ENCODE results near the gene ARHGAP24. TPM values are rescaled to one million over a fixed set of nuclear protein-coding genes. Genes with fewer than 3 reads are reported as not detected.
"Not testable (repeated sequence)": the region's sequence is repeated elsewhere in the genome, so short reads cannot be mapped to it uniquely, and the experiment has no call there.

Gene ARHGAP24
- total and polyA plus RNA-seq, 2 experiments from 2014 or later, result 19.5 to 29.6 TPM

DNA sequence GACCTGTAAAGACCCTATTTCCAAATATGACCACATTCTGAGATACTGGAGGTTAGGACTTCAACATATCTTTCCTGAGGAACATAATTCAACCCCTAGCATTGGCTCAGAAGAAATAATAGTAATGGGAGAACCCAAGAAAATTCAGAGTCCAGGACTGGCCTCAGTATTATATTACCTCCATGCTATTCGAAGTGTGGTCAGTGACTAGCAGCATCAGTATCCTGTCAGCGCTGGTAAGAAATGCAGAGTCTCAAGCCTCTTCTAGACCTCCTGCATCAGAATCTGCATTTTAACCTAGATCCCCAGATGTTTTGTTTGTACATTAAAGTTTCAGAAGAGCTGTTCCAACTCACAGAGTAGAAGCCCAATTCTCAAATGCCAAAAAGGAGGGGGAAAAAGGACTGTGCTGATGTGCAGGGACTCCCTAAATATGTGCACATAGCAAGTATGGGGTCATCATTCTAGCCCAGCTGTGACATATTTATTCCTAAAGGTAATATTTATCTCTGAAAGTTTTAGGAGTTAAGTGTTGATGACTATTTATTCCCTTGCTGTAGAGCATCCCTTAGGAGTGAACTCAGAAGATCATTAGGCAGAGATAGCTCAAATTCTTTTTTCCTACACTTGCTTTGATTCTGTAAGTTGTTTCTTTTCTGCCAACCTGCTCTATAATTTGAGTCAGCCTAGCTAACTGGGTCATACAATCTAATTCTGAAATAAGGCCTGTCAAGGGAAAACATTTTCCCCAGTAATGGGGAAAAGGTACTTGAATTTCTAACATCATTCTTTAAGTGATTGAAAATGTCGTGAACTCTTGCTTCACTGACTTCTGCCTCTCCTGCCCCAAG is 361.9 kb downstream of the ARHGAP24 start:
- Histone ChIP-seq H3K27ac (no peak overlapping the region), H3K9me2 (replicated peaks; ENCODE audit: insufficient read depth) (no peaks in the 10 kb centered on the region)
- WGBS (ENCODE audit: low lambda C conversion rate, missing lambda C conversion rate), result 96% methylated on average over 3 of the region's 3 CpGs

DNA sequence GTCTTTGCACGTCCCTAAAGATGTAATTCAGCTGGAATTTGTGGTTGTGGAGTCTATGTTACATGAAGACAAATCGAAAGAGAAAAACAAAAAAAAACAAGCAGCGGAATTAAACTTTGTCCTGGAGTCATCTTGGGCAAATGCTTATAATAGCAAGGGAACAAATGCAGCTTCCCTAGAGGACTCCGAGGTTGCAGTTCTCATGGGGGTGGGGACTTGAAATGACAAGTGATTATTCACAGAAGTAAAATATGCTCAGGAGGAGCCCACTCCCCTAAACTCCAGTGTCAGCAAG is 362.4 kb downstream of the ARHGAP24 start:
- Histone ChIP-seq H4K20me1 (ENCODE audit: insufficient read depth, poor library complexity, severe bottlenecking) (no peaks in the 10 kb centered on the region), H3K4me3 (no peak overlapping the region), H3K36me3 (replicated peaks; ENCODE audit: insufficient read depth, low read depth) (no peaks in the 10 kb centered on the region), H2AFZ (no peak overlapping the region), H3K27ac (no peak overlapping the region), H3K4me1 (ENCODE audit: insufficient read depth) (no peaks in the 10 kb centered on the region), H3K79me2 (peaks cover 10% of the 10 kb centered on the region), H3K9me3 (ENCODE audit: low read depth) (no peaks in the 10 kb centered on the region), H3K27me3 (no peaks in the 10 kb centered on the region), H3K9me2 (replicated peaks; ENCODE audit: insufficient read depth) (no peaks in the 10 kb centered on the region), H3K4me2 (no peak overlapping the region)
- no peak for DNase-seq (ENCODE audit: low spot score)
- 71% methylated on average over 4 of the region's 4 CpGs for WGBS (ENCODE audit: low lambda C conversion rate, missing lambda C conversion rate)
- TF ChIP-seq EZH2 (IDR thresholded peaks at IDR 0.05; ENCODE audit: borderline replicate concordance), result no peak
- TF ChIP-seq EZH2phosphoT487 (IDR thresholded peaks at IDR 0.05; ENCODE audit: low read depth, severe bottlenecking, unreplicated experiment), result no peak
- TF ChIP-seq, protein P1, sequence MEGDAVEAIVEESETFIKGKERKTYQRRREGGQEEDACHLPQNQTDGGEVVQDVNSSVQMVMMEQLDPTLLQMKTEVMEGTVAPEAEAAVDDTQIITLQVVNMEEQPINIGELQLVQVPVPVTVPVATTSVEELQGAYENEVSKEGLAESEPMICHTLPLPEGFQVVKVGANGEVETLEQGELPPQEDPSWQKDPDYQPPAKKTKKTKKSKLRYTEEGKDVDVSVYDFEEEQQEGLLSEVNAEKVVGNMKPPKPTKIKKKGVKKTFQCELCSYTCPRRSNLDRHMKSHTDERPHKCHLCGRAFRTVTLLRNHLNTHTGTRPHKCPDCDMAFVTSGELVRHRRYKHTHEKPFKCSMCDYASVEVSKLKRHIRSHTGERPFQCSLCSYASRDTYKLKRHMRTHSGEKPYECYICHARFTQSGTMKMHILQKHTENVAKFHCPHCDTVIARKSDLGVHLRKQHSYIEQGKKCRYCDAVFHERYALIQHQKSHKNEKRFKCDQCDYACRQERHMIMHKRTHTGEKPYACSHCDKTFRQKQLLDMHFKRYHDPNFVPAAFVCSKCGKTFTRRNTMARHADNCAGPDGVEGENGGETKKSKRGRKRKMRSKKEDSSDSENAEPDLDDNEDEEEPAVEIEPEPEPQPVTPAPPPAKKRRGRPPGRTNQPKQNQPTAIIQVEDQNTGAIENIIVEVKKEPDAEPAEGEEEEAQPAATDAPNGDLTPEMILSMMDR (IDR thresholded peaks at IDR 0.05; ENCODE audit: poor library complexity), result no peak

More for the DNA sequence above, 361.9 kb downstream of the ARHGAP24 start:
- TF ChIP-seq, protein P1 (IDR thresholded peaks at IDR 0.05; ENCODE audit: poor library complexity), result no peak
- TF ChIP-seq EZH2phosphoT487 (IDR thresholded peaks at IDR 0.05; ENCODE audit: low read depth, severe bottlenecking, unreplicated experiment), result no peak
- TF ChIP-seq EZH2 (IDR thresholded peaks at IDR 0.05; ENCODE audit: borderline replicate concordance), result no peak
- peaks cover 12% of the 10 kb centered on the region for H3K79me2 ChIP-seq
- no peak overlapping the region for H2AFZ ChIP-seq
- no peaks in the 10 kb centered on the region for H3K9me3 ChIP-seq (ENCODE audit: low read depth)
- H3K4me2 ChIP-seq, result no peak overlapping the region
- no peaks in the 10 kb centered on the region for H4K20me1 ChIP-seq (ENCODE audit: insufficient read depth, poor library complexity, severe bottlenecking)
- no peaks in the 10 kb centered on the region for H3K36me3 ChIP-seq (replicated peaks; ENCODE audit: insufficient read depth, low read depth)
- no peak for DNase-seq (ENCODE audit: low spot score)
- no peak overlapping the region for H3K4me3 ChIP-seq
- H3K4me1 ChIP-seq (ENCODE audit: insufficient read depth), result no peaks in the 10 kb centered on the region
- no peaks in the 10 kb centered on the region for H3K27me3 ChIP-seq

DNA sequence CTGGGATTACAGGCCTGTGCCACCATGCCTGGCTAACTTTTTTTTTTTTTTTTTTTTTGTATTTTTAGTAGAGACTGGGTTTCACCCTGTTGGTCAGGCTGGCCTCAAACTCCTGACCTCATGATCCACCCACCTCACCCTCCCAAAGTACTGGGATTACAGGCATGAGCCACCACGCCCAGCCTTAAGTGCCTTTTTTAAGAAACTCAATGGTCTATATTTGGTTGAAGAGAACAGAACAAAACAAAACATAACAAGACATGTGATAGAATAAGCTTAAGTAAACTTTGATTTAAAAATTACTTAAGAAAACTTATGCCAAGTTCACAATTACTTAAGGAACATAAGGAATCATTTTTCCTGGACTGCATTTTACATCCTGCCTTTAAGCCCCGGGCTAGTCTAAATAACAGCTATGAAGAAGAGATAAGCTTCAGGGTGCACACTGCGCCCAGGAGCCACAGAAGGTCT is 365.1 kb downstream of the ARHGAP24 start:
- not testable (repeated sequence) for H3K9me3 ChIP-seq (ENCODE audit: low read depth); H3K27me3 ChIP-seq; H3K36me3 ChIP-seq (replicated peaks; ENCODE audit: insufficient read depth, low read depth); H3K27ac ChIP-seq; H3K4me2 ChIP-seq; DNase-seq (ENCODE audit: low spot score); H3K79me2 ChIP-seq; H4K20me1 ChIP-seq (ENCODE audit: insufficient read depth, poor library complexity, severe bottlenecking); H3K4me3 ChIP-seq; H2AFZ ChIP-seq; H3K9me2 ChIP-seq (replicated peaks; ENCODE audit: insufficient read depth); H3K4me1 ChIP-seq (ENCODE audit: insufficient read depth)
- WGBS (ENCODE audit: low lambda C conversion rate, missing lambda C conversion rate), result 81% methylated on average over 3 of the region's 3 CpGs

DNA sequence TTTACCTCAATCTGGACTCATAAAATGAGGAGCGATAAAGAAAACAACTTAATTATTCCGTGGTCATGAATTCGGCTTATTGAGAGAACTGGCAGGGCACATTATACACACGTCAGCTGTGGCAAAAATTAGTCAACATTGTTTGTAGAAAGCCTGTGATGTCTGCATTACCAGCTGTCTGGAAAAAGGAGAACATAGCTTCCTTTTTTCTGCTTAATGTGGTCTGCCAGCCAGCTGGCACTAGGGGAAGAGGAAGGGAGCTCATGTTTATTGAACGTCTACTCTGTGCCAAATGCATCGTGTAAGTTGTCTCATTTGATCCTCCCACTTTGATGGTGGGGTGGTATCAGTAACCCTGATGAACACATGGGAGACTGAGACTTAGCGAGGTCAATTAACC is 367.6 kb downstream of the ARHGAP24 start:
- Histone ChIP-seq H3K9me3 (ENCODE audit: low read depth) (no peaks in the 10 kb centered on the region), H3K79me2 (peaks cover 8% of the 10 kb centered on the region), H3K36me3 (replicated peaks; ENCODE audit: insufficient read depth, low read depth) (no peaks in the 10 kb centered on the region), H3K27me3 (no peaks in the 10 kb centered on the region), H2AFZ (no peak overlapping the region), H3K27ac (no peak overlapping the region), H3K9me2 (replicated peaks; ENCODE audit: insufficient read depth) (no peaks in the 10 kb centered on the region), H4K20me1 (ENCODE audit: insufficient read depth, poor library complexity, severe bottlenecking) (no peaks in the 10 kb centered on the region), H3K4me2 (no peak overlapping the region), H3K4me3 (no peak overlapping the region), H3K4me1 (ENCODE audit: insufficient read depth) (no peaks in the 10 kb centered on the region)
- no peak for TF ChIP-seq EZH2phosphoT487 (IDR thresholded peaks at IDR 0.05; ENCODE audit: low read depth, severe bottlenecking, unreplicated experiment)
- TF ChIP-seq EZH2 (IDR thresholded peaks at IDR 0.05; ENCODE audit: borderline replicate concordance), result no peak
- WGBS (ENCODE audit: low lambda C conversion rate, missing lambda C conversion rate), result 78% methylated on average over 7 of the region's 7 CpGs
- no peak for DNase-seq (ENCODE audit: low spot score)

DNA sequence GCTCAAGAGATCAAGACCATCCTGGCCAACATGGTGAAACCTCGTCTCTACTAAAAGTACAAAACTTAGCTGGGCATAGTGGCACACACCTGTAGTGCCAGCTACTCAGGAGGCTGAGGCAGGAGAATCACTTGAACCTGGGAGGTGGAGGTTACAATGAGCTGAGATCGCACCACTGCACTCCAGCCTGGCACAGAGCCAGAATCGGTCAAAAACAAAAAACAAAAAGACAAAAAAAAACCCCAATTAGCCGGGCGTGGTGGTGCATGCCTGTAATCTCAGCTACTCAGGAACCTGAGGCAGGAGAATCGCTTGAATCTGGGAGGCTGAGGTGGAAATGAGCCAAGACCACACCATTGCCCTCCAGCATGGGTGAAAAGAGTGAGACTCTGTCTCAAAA is 378.8 kb downstream of the ARHGAP24 start:
- H4K20me1 ChIP-seq (ENCODE audit: insufficient read depth, poor library complexity, severe bottlenecking), result not testable (repeated sequence)

More for the DNA sequence above, 378.8 kb downstream of the ARHGAP24 start:
- DNase-seq (ENCODE audit: low spot score); H3K9me2 ChIP-seq (replicated peaks; ENCODE audit: insufficient read depth); H3K27me3 ChIP-seq; H3K9me3 ChIP-seq (ENCODE audit: low read depth); H2AFZ ChIP-seq; H3K4me1 ChIP-seq (ENCODE audit: insufficient read depth); H3K27ac ChIP-seq; H3K4me3 ChIP-seq; H3K79me2 ChIP-seq; H3K4me2 ChIP-seq; H3K36me3 ChIP-seq (replicated peaks; ENCODE audit: insufficient read depth, low read depth): not testable (repeated sequence)
- 97% methylated on average over 6 of the region's 6 CpGs for WGBS (ENCODE audit: low lambda C conversion rate, missing lambda C conversion rate)
